ENCODE measurements around the gene KLK8. TPM values are rescaled to one million over a fixed set of nuclear protein-coding genes. Genes with fewer than 3 reads are reported as not detected.

The KLK8 gene
- total and polyA plus RNA-seq, 2 of the 13 experiments (the other 11 are each of a cell fraction or from before 2014, with no cell fraction given) = not detected

DNA sequence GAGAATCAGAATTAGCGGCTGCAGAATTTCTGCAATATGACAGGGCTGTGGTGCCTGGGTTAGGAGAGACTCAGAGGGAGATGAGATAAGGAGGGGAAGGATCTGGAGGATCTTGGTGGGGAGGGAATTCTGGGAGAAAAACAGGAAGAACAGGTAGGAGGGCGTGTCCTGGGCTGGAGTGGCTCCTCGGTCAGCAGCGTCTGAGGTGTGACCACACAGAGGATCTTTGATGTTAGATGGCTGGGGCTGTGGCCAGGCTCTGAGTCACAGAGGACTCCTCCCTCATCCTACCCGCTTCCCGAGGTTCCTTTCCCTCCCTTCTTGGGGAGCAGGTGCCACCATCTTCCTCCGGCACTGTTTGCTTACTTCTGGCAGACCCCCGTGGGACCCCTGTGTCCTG is 25.6 kb downstream of the KLK8 start:
- Histone ChIP-seq H3K36me3 (replicated peaks in 1 of 2; ENCODE audit: control insufficient read depth in 1 of 2, insufficient read depth in 2 of 2, low read length in 2 of 2) (no peaks in the 10 kb centered on the region), H3K79me2 (ENCODE audit: insufficient read depth, low read length) (no peaks in the 10 kb centered on the region), H3K27me3 (ENCODE audit: control insufficient read depth in 1 of 2, insufficient read depth in 2 of 2, low read length in 2 of 2) (peaks cover 0 to 5% of the 10 kb centered on the region in 2 experiments; a peak in 1 of 5 replicates), H4K20me1 (ENCODE audit: insufficient read depth, low read length) (no peaks in the 10 kb centered on the region), H3K9ac (ENCODE audit: insufficient read depth, low read depth, low read length) (no peak overlapping the region), H3K4me3 (replicated peaks in 1 of 3; ENCODE audit: insufficient read depth in 1 of 3, low read depth in 2 of 3, low read length in 3 of 3) (no peak overlapping the region), H3K4me1 (ENCODE audit: insufficient read depth, low read length) (no peaks in the 10 kb centered on the region), H3K9me3 (ENCODE audit: low read length) (no peaks in the 10 kb centered on the region), H3K27ac (ENCODE audit: extremely low read length, insufficient read depth, low read length) (no peak overlapping the region), H3K4me2 (ENCODE audit: low read depth, low read length) (no peak overlapping the region), H2AFZ (ENCODE audit: low read length) (no peak overlapping the region)
- intact Hi-C loops (cut with micrococcal nuclease; ENCODE audit: unreplicated experiment) (no loop called here), in situ Hi-C loops (cut with HindIII; ENCODE audit: extremely low pct_ligation_motif_present, low pct_unique_long_range_greater_than_20kb) (no loop called here)
- no TSS peak for BruUV-seq (replicated peaks)
- ChIA-PET POLR2A (no interaction called here), CTCF (ENCODE audit: low intra/inter-chr PET ratio, low total read pairs) (no interaction called here)
- FAIRE-seq = no peak
- no peak for ATAC-seq
- DNase-seq (ENCODE audit: low spot score) = no peak
- WGBS (ENCODE audit: low lambda C conversion rate) = 16% methylated on average over 8 of the region's 8 CpGs
- TF ChIP-seq, protein P1, sequence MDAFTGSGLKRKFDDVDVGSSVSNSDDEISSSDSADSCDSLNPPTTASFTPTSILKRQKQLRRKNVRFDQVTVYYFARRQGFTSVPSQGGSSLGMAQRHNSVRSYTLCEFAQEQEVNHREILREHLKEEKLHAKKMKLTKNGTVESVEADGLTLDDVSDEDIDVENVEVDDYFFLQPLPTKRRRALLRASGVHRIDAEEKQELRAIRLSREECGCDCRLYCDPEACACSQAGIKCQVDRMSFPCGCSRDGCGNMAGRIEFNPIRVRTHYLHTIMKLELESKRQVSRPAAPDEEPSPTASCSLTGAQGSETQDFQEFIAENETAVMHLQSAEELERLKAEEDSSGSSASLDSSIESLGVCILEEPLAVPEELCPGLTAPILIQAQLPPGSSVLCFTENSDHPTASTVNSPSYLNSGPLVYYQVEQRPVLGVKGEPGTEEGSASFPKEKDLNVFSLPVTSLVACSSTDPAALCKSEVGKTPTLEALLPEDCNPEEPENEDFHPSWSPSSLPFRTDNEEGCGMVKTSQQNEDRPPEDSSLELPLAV (CRISPR knock-in tag; conservative IDR thresholded peaks at IDR 0.05; ENCODE audit: low read depth) = no peak
- TF ChIP-seq, protein P2, sequence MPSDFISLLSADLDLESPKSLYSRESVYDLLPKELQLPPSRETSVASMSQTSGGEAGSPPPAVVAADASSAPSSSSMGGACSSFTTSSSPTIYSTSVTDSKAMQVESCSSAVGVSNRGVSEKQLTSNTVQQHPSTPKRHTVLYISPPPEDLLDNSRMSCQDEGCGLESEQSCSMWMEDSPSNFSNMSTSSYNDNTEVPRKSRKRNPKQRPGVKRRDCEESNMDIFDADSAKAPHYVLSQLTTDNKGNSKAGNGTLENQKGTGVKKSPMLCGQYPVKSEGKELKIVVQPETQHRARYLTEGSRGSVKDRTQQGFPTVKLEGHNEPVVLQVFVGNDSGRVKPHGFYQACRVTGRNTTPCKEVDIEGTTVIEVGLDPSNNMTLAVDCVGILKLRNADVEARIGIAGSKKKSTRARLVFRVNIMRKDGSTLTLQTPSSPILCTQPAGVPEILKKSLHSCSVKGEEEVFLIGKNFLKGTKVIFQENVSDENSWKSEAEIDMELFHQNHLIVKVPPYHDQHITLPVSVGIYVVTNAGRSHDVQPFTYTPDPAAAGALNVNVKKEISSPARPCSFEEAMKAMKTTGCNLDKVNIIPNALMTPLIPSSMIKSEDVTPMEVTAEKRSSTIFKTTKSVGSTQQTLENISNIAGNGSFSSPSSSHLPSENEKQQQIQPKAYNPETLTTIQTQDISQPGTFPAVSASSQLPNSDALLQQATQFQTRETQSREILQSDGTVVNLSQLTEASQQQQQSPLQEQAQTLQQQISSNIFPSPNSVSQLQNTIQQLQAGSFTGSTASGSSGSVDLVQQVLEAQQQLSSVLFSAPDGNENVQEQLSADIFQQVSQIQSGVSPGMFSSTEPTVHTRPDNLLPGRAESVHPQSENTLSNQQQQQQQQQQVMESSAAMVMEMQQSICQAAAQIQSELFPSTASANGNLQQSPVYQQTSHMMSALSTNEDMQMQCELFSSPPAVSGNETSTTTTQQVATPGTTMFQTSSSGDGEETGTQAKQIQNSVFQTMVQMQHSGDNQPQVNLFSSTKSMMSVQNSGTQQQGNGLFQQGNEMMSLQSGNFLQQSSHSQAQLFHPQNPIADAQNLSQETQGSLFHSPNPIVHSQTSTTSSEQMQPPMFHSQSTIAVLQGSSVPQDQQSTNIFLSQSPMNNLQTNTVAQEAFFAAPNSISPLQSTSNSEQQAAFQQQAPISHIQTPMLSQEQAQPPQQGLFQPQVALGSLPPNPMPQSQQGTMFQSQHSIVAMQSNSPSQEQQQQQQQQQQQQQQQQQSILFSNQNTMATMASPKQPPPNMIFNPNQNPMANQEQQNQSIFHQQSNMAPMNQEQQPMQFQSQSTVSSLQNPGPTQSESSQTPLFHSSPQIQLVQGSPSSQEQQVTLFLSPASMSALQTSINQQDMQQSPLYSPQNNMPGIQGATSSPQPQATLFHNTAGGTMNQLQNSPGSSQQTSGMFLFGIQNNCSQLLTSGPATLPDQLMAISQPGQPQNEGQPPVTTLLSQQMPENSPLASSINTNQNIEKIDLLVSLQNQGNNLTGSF (CRISPR knock-in tag; IDR thresholded peaks at IDR 0.05) = no peak
- TF ChIP-seq RELA (CRISPR knock-in tag; IDR thresholded peaks at IDR 0.05) (no peak), NPAS2 (CRISPR knock-in tag; IDR thresholded peaks at IDR 0.05; ENCODE audit: borderline replicate concordance) (no peak), CBX2 (IDR thresholded peaks at IDR 0.05; ENCODE audit: low read depth, low read length) (no peak), CBX2 (CRISPR knock-in tag; IDR thresholded peaks at IDR 0.05; ENCODE audit: low read depth) (no peak), FOXC1 (CRISPR knock-in tag; IDR thresholded peaks at IDR 0.05; ENCODE audit: borderline replicate concordance) (no peak), NCOA5 (CRISPR knock-in tag; IDR thresholded peaks at IDR 0.05) (no peak)
- TF ChIP-seq, protein P3, sequence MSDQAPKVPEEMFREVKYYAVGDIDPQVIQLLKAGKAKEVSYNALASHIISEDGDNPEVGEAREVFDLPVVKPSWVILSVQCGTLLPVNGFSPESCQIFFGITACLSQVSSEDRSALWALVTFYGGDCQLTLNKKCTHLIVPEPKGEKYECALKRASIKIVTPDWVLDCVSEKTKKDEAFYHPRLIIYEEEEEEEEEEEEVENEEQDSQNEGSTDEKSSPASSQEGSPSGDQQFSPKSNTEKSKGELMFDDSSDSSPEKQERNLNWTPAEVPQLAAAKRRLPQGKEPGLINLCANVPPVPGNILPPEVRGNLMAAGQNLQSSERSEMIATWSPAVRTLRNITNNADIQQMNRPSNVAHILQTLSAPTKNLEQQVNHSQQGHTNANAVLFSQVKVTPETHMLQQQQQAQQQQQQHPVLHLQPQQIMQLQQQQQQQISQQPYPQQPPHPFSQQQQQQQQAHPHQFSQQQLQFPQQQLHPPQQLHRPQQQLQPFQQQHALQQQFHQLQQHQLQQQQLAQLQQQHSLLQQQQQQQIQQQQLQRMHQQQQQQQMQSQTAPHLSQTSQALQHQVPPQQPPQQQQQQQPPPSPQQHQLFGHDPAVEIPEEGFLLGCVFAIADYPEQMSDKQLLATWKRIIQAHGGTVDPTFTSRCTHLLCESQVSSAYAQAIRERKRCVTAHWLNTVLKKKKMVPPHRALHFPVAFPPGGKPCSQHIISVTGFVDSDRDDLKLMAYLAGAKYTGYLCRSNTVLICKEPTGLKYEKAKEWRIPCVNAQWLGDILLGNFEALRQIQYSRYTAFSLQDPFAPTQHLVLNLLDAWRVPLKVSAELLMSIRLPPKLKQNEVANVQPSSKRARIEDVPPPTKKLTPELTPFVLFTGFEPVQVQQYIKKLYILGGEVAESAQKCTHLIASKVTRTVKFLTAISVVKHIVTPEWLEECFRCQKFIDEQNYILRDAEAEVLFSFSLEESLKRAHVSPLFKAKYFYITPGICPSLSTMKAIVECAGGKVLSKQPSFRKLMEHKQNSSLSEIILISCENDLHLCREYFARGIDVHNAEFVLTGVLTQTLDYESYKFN (CRISPR knock-in tag; conservative IDR thresholded peaks at IDR 0.05) = no peak

Measured in HepG2 (cell line).